Activated CD8-positive, alpha-beta memory T cell treated with anti-CD3 and anti-CD28 coated beads for 1 hour (primary cell): ENCODE measurements around the gene SORCS2.

Experiments used
- DNase-seq, 2 donors: peaks; one replicate each; pipeline ENCODE4 v3.0.0-alpha.2; 2020; ENCODE audit warnings: low read depth in 1 of 2; ENCODE audit errors: extremely low read depth in 1 of 2

Gene SORCS2

GRCh38 chr4:7745301-7745885 is 553.1 kb downstream of the SORCS2 start:
- DNase-seq = no peak

- no peak for DNase-seq
Measured at GRCh38 chr4:7746351-7747061, 554.2 kb downstream of the SORCS2 start.

GRCh38 chr4:7747062-7747385 is 554.7 kb downstream of the SORCS2 start:
- no peak for DNase-seq

GRCh38 chr4:7747566-7747965 is 555.2 kb downstream of the SORCS2 start:
- DNase-seq = no peak

- no peak for DNase-seq
Measured at GRCh38 chr4:7750523-7750922, 558.2 kb downstream of the SORCS2 start.

- no peak for DNase-seq
Measured at GRCh38 chr4:7750972-7751371, 558.6 kb downstream of the SORCS2 start.

GRCh38 chr4:7752649-7753048 is 560.3 kb downstream of the SORCS2 start:
- no peak for DNase-seq

GRCh38 chr4:7753271-7753670 is 560.9 kb downstream of the SORCS2 start:
- no peak for DNase-seq

GRCh38 chr4:7753931-7754465 is 561.7 kb downstream of the SORCS2 start:
- DNase-seq = no peak

- no peak for DNase-seq
Measured at GRCh38 chr4:7754565-7755262, 562.4 kb downstream of the SORCS2 start.

GRCh38 chr4:7755561-7755960 is 563.2 kb downstream of the SORCS2 start:
- DNase-seq = no peak

- no peak for DNase-seq
Measured at GRCh38 chr4:7756071-7756470, 563.7 kb downstream of the SORCS2 start.

- no peak for DNase-seq
Measured at GRCh38 chr4:7756561-7757355, 564.4 kb downstream of the SORCS2 start.

- DNase-seq = no peak
Measured at GRCh38 chr4:7757501-7758471, 565.4 kb downstream of the SORCS2 start.

GRCh38 chr4:7758476-7758875 is 566.1 kb downstream of the SORCS2 start:
- no peak for DNase-seq

GRCh38 chr4:7759216-7759615 is 566.9 kb downstream of the SORCS2 start:
- peak; percentile 12 to 41 for DNase-seq

GRCh38 chr4:7759635-7760034 is 567.3 kb downstream of the SORCS2 start:
- DNase-seq = no peak

GRCh38 chr4:7760228-7760627 is 567.9 kb downstream of the SORCS2 start:
- DNase-seq = no peak

- DNase-seq = no peak
Measured at GRCh38 chr4:7760706-7761105, 568.4 kb downstream of the SORCS2 start.

GRCh38 chr4:7761312-7761711 is 569.0 kb downstream of the SORCS2 start:
- no peak for DNase-seq
